GM13977 (cell line): ENCODE results near the gene SMCO2.

ENCODE experiments used
- DNase-seq: peaks from one replicate; pipeline ENCODE4 v3.0.0; 2012; ENCODE audit warnings: low spot score
- in situ Hi-C: fragments of 300-500 bp; cut with MboI; formaldehyde crosslinking; loops from one replicate; pipeline ENCODE4 v1.12.0; 2022; ENCODE audit warnings: low sequenced_read_pairs, low pct_unique_long_range_greater_than_20kb, mixed read lengths, inconsistent platforms; ENCODE audit not compliant: unreplicated experiment
- TF ChIP-seq, protein P1 (sequence below): IDR thresholded peaks from 2 replicates; pipeline ENCODE4 v1.5.1; 2012; ENCODE audit warnings: mild to moderate bottlenecking, control low read depth; ENCODE audit not compliant: insufficient read depth; ENCODE audit errors: extremely low read depth, missing control alignments

The SMCO2 gene

DNA sequence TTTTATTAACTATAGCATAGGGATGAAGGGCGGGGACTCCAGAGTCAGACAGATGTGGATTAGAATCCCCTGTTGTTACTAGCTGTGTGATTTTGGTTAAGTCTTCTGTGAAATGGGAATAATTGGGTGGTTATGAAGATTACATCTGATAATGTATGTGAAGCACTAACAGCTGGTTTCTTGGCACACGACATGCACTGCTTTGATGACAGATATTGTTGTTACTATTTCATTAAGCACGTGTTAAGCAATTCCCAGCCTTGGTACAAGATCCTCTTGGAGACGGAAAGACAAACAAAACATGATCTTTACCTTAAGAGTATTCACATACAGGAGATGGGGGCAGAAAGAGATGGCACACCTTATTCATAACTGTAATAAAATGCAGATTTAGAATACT lies 85.4 kb downstream of the SMCO2 start:
- in situ Hi-C loops: no loop called here
- TF ChIP-seq, protein P1, sequence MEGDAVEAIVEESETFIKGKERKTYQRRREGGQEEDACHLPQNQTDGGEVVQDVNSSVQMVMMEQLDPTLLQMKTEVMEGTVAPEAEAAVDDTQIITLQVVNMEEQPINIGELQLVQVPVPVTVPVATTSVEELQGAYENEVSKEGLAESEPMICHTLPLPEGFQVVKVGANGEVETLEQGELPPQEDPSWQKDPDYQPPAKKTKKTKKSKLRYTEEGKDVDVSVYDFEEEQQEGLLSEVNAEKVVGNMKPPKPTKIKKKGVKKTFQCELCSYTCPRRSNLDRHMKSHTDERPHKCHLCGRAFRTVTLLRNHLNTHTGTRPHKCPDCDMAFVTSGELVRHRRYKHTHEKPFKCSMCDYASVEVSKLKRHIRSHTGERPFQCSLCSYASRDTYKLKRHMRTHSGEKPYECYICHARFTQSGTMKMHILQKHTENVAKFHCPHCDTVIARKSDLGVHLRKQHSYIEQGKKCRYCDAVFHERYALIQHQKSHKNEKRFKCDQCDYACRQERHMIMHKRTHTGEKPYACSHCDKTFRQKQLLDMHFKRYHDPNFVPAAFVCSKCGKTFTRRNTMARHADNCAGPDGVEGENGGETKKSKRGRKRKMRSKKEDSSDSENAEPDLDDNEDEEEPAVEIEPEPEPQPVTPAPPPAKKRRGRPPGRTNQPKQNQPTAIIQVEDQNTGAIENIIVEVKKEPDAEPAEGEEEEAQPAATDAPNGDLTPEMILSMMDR: no peak
- DNase-seq: no peak

DNA sequence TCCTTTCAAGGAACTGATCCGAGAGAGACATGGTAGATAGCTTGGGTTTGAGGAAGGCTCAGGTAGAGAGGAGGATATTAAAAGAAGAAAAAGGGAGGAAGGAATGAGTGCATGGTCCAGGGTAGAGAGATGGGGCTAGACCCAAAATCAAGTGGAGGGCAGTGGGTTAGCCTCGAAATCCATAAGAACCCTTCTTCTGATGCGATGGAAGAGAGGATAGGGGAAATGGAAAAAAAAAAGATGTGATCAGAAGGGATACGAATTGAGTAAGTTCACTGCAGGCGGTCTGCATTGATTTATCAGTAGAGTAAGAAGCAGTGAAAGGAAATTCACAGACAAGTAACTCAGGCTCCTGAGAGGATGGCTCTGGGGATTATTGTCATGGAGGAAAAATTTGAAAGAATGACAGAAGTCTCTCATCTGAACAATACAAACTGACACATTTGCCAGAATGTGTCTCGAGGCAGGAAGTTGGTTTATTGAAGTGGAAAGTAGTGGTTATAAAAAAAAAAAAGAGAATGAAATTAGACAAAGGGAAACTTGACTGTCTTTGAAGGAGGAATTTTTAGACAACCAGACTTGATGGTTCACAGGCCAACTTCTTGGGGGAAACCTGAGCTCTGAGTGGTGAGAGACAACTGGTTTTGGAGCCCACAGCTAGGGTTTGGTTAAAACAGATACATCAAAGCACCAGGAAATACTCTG lies 87.7 kb downstream of the SMCO2 start:
- in situ Hi-C loops: no loop called here
- TF ChIP-seq, protein P1: no peak
- DNase-seq: peak; percentile 46

DNA sequence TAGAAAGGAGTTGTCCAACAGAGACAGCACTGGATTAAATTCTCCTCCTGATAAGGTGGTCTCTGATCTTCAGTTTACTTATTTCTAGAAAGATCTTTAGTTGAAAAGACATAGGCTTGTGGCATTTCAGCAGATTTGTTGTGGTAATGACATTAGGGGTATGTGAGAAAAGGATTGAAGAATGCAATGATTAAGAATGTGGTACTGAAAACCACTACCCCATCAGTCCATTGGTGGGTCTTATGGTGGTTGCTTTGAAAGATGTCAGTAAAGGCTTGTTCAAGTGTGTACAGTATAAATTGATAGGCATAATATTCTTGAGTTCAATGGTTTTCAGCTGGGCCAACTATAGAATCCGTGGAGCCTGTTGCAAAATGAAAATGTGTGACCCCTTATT lies 88.2 kb downstream of the SMCO2 start:
- DNase-seq: no peak
- in situ Hi-C loops: no loop called here
- TF ChIP-seq, protein P1: no peak

DNA sequence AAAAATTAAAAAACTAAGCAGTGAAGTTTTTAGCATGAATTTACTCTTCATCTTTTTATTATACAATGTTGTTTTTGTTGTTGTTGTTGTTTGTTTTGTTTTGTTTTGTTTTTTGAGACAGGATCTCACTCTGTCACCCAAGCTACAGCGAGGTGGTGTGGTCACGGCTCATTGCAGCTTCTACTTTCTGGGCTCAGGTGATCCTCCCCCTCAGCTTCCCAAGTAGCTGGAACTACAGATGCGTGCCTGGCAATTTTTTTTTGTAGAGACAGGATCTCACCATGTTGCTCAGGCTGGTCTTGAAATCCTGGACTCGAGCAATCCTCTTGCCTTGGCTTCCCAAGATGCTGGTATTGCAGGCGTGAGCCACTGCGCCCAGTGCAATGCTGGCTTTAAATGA lies 88.8 kb downstream of the SMCO2 start:
- DNase-seq: no peak
- TF ChIP-seq, protein P1: no peak
- in situ Hi-C loops: no loop called here

- in situ Hi-C loops: no loop called here
- DNase-seq: no peak
- TF ChIP-seq, protein P1: no peak
These were observed 91.5 kb downstream of the SMCO2 start for GRCh38 chr12:27537855-27538675.

DNA sequence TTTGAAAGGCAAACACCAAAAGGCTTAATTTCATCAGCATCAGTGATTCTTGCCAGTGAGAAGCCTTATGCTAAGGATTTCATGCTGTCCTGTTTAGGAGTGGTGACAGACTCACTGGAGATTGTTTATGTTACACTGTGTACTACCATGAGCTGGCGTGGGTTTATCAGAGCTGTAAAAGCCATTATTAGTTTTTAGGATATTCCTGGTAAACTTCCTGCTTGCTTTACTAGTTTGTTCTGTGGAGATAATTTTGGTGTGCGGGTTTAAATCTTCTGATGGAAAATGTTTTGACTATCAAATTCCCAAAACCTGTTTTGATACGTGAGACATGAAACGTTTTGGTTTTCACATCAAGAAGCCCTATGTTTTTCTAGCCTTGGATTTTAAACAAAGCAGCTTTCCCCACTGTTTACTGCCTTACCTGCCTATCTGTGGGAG lies 92.7 kb downstream of the SMCO2 start:
- TF ChIP-seq, protein P1: no peak
- in situ Hi-C loops: no loop called here
- DNase-seq: no peak
